K562 (cell line): Measurements from ENCODE around the gene ZDHHC14. TPM values are rescaled to one million over a fixed set of nuclear protein-coding genes. Genes with fewer than 3 reads are reported as not detected.

ENCODE experiments used
- DACH1 ChIP-seq: fragments of 450-650 bp; IDR thresholded peaks from 2 replicates; pipeline ENCODE4 v1.6.1; 2018; ENCODE audit not compliant: partially characterized antibody
- JUN ChIP-seq, 2 experiments: sonication (generic) in 1 of 2; formaldehyde crosslinking in 1 of 2; IDR thresholded peaks; 2 replicates each; pipeline versions ENCODE4 v1.6.1 to v1.8.0; 2012 to 2022; ENCODE audit warnings: borderline replicate concordance in 2 of 2, mild to moderate bottlenecking in 2 of 2, improper control_type of control experiment in 1 of 2, low read depth in 1 of 2, low read length in 1 of 2, missing genetic modification reagents in 1 of 2
- JUND ChIP-seq, 2 experiments: IDR thresholded peaks; 2 replicates in 1 of 2; 3 replicates in 1 of 2; pipeline ENCODE4 v1.6.1; 2011; ENCODE audit warnings: borderline replicate concordance in 2 of 2, low read depth in 2 of 2, low read length in 2 of 2, improper control_type of control experiment in 1 of 2, missing biosample characterization in 1 of 2, missing genetic modification characterization in 1 of 2, missing genetic modification reagents in 1 of 2
- KDM2B ChIP-seq: fragments of 250-450 bp; sonication (Bioruptor Pico); IDR thresholded peaks from 2 replicates; pipeline ENCODE4 v1.8.0; 2021; ENCODE audit warnings: mild to moderate bottlenecking, moderate library complexity
- KLF1 ChIP-seq: fragments of 450-650 bp; IDR thresholded peaks from 2 replicates; pipeline ENCODE4 v1.6.1; 2016; ENCODE audit warnings: missing genetic modification characterization, missing compliant biosample characterization
- MEF2A ChIP-seq: IDR thresholded peaks from 2 replicates; pipeline ENCODE4 v1.6.1; 2011; ENCODE audit warnings: low read depth, mild to moderate bottlenecking, low read length, moderate library complexity; ENCODE audit not compliant: control insufficient read depth
- SETDB1 ChIP-seq: IDR thresholded peaks from one replicate; pipeline ENCODE4 v1.6.1; 2012; ENCODE audit warnings: low read length, control low read depth, inconsistent platforms
- TAL1 ChIP-seq: fragments of 450-650 bp; IDR thresholded peaks from 2 replicates; pipeline ENCODE4 v1.6.1; 2016; ENCODE audit warnings: mild to moderate bottlenecking
- polyA plus RNA-seq, 8 experiments: library from polyadenylated mRNA; depleted of rRNA in 4 of 8; stranded (reverse) in 5 of 8; unstranded in 3 of 8; fragments of >200 nt; fragmentation: Nextera tagmentation in 2 of 8; fragmentation: Illumina TruSeq in 1 of 8; extraction: Ambion mirVana in 2 of 8; extraction: Trizol in 1 of 8; gene quantifications; 2 replicates each; pipeline versions ENCODE4 v1.2.1 to v1.2.3, GENCODE V29; 2011 to 2014; ENCODE audit warnings: inconsistent platforms in 1 of 8, missing spikeins in 1 of 8
- total RNA-seq, 7 experiments: library from RNA; depleted of rRNA in 6 of 7; stranded (reverse); fragments of >200 nt in 6 of 7; fragmentation: Illumina TruSeq in 2 of 7; extraction: Trizol in 2 of 7; gene quantifications; 2 replicates each; pipeline versions ENCODE4 v1.2.1 to v1.2.3, GENCODE V29; 2011 to 2021; ENCODE audit warnings: low replicate concordance in 1 of 7
- TF ChIP-seq, protein P1 (sequence below): fragments of 250-450 bp; sonication (Bioruptor Pico); IDR thresholded peaks from 2 replicates; pipeline ENCODE4 v1.5.0; 2022; ENCODE audit warnings: mild to moderate bottlenecking
- TF ChIP-seq, protein P2 (sequence below): fragments of 450-650 bp; IDR thresholded peaks from 2 replicates; pipeline ENCODE4 v1.6.1; 2016

Gene ZDHHC14
- total and polyA plus RNA-seq, 9 of the 15 experiments (the other 6 are each of a cell fraction or from before 2014, with no cell fraction given), result 0.92 to 23.1 (median 13.8) TPM

DNA sequence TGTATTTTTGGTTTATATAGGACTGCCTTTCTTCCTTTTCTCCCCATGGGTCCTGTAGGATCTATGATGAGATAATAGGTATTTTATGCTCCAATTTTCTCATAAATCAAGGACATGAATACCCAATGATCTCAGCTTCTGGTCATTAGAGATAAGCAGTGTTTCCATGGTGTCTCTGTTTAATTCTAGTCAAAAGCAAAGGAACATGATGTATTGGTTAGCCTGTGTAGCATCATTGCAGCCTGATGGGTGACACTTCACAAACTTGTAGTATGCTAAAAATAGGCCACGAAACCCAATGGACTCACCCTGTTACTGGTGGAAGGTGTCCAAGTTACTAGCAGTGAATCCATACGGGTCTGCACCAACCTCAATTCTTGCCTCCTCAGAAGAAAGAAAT lies 325.9 kb downstream of the ZDHHC14 start (continued):
- TF ChIP-seq, protein P1, sequence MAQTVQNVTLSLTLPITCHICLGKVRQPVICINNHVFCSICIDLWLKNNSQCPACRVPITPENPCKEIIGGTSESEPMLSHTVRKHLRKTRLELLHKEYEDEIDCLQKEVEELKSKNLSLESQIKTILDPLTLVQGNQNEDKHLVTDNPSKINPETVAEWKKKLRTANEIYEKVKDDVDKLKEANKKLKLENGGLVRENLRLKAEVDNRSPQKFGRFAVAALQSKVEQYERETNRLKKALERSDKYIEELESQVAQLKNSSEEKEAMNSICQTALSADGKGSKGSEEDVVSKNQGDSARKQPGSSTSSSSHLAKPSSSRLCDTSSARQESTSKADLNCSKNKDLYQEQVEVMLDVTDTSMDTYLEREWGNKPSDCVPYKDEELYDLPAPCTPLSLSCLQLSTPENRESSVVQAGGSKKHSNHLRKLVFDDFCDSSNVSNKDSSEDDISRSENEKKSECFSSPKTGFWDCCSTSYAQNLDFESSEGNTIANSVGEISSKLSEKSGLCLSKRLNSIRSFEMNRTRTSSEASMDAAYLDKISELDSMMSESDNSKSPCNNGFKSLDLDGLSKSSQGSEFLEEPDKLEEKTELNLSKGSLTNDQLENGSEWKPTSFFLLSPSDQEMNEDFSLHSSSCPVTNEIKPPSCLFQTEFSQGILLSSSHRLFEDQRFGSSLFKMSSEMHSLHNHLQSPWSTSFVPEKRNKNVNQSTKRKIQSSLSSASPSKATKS (CRISPR knock-in tag), result no peak
- TF ChIP-seq, protein P2, sequence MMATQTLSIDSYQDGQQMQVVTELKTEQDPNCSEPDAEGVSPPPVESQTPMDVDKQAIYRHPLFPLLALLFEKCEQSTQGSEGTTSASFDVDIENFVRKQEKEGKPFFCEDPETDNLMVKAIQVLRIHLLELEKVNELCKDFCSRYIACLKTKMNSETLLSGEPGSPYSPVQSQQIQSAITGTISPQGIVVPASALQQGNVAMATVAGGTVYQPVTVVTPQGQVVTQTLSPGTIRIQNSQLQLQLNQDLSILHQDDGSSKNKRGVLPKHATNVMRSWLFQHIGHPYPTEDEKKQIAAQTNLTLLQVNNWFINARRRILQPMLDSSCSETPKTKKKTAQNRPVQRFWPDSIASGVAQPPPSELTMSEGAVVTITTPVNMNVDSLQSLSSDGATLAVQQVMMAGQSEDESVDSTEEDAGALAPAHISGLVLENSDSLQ, result peak; percentile 76
- peak; percentile 80 for TF ChIP-seq MEF2A
- 0 out of 2 replicates have a peak, but pooled peaks have one; percentile 37 for TF ChIP-seq JUN (IDR thresholded peaks at IDR 0.05; ENCODE audit: borderline replicate concordance, low read depth, low read length)
- no peak for TF ChIP-seq JUN (CRISPR knock-in tag; IDR thresholded peaks at IDR 0.05; ENCODE audit: borderline replicate concordance)
- no peak for TF ChIP-seq DACH1
- no peak for TF ChIP-seq KLF1 (tag)
- no peak for TF ChIP-seq KDM2B (CRISPR knock-in tag)
- peak; percentile 44; the same call in 1 of the 2 replicates for TF ChIP-seq JUND (IDR thresholded peaks at IDR 0.05; ENCODE audit: borderline replicate concordance, low read depth, low read length)
- no peak for TF ChIP-seq JUND (tag; IDR thresholded peaks at IDR 0.05; ENCODE audit: borderline replicate concordance, low read depth, low read length)
- TF ChIP-seq SETDB1, result no peak
- peak; percentile 69 for TF ChIP-seq TAL1
- TF ChIP-seq, all 486 proteins: peak for 23
